H9 (cell line): ENCODE data around the gene PRDM8. TPM values are rescaled to one million over a fixed set of nuclear protein-coding genes. Genes with fewer than 3 reads are reported as not detected.

Experiments
- DNase-seq: peaks from one replicate; pipeline ENCODE4 v3.0.0-alpha.2; 2017
- H2AFZ ChIP-seq: one replicate; pipeline ENCODE4 v1.6.1; 2013; ENCODE audit warnings: mild to moderate bottlenecking, low read length, control low read depth, moderate library complexity
- H2AK5ac ChIP-seq: 2 replicates; pipeline ENCODE4 v1.6.1; 2013; ENCODE audit warnings: low read length, control low read depth, mixed read lengths; ENCODE audit not compliant: insufficient read length
- H2BK120ac ChIP-seq: one replicate; pipeline ENCODE4 v1.6.1; 2013; ENCODE audit warnings: low read depth, mild to moderate bottlenecking, low read length, control low read depth, inconsistent platforms; ENCODE audit not compliant: poor library complexity, severe bottlenecking
- H2BK12ac ChIP-seq: 2 replicates; pipeline ENCODE4 v1.6.1; 2013; ENCODE audit warnings: low read length, control low read depth, mixed read lengths, low read depth; ENCODE audit not compliant: insufficient read length
- H2BK15ac ChIP-seq: 2 replicates; pipeline ENCODE4 v1.6.1; 2013; ENCODE audit warnings: low read depth, low read length, control low read depth
- H2BK20ac ChIP-seq: one replicate; pipeline ENCODE4 v1.6.1; 2013; ENCODE audit warnings: low read depth, mild to moderate bottlenecking, low read length, control low read depth, inconsistent platforms; ENCODE audit not compliant: poor library complexity, severe bottlenecking
- H2BK5ac ChIP-seq: 2 replicates; pipeline ENCODE4 v1.6.1; 2013; ENCODE audit warnings: low read length, control low read depth, mixed read lengths; ENCODE audit not compliant: insufficient read length
- H3K14ac ChIP-seq: 2 replicates; pipeline ENCODE4 v1.6.1; 2013; ENCODE audit warnings: low read length, control low read depth; ENCODE audit not compliant: insufficient read depth
- H3K18ac ChIP-seq: 2 replicates; pipeline ENCODE4 v1.6.1; 2013; ENCODE audit warnings: low read depth, mild to moderate bottlenecking, mixed read lengths, low read length, control low read depth; ENCODE audit not compliant: insufficient read length
- H3K23ac ChIP-seq: 2 replicates; pipeline ENCODE4 v1.6.1; 2013; ENCODE audit warnings: low read length, control low read depth, mixed read lengths, low read depth; ENCODE audit not compliant: insufficient read length
- H3K23me2 ChIP-seq: 2 replicates; pipeline ENCODE4 v1.6.1; 2013; ENCODE audit warnings: low read depth, mild to moderate bottlenecking, mixed read lengths, low read length, control low read depth; ENCODE audit not compliant: insufficient read length, poor library complexity, severe bottlenecking
- H3K27ac ChIP-seq: 2 replicates; pipeline ENCODE4 v1.5.1; 2013; ENCODE audit warnings: low read length, control low read depth, mixed read lengths, low read depth; ENCODE audit not compliant: insufficient read length
- H3K27me3 ChIP-seq: 2 replicates; pipeline ENCODE4 v1.6.1; 2013; ENCODE audit warnings: low read length, control low read depth, inconsistent platforms; ENCODE audit not compliant: insufficient read depth
- H3K4ac ChIP-seq: 2 replicates; pipeline ENCODE4 v1.6.1; 2013; ENCODE audit warnings: low read depth, mild to moderate bottlenecking, control low read depth, inconsistent platforms, low read length, moderate library complexity
- H3K4me1 ChIP-seq: 2 replicates; pipeline ENCODE4 v1.6.1; 2013; ENCODE audit warnings: low read length, control low read depth, inconsistent platforms; ENCODE audit not compliant: insufficient read depth
- H3K4me2 ChIP-seq: 2 replicates; pipeline ENCODE4 v1.6.1; 2013; ENCODE audit warnings: low read length, control low read depth, mixed read lengths; ENCODE audit not compliant: insufficient read length, insufficient read depth
- H3K56ac ChIP-seq: 2 replicates; pipeline ENCODE4 v1.6.1; 2013; ENCODE audit warnings: low read depth, mild to moderate bottlenecking, mixed read lengths, low read length, control low read depth; ENCODE audit not compliant: insufficient read length
- H3K79me1 ChIP-seq: 2 replicates; pipeline ENCODE4 v1.6.1; 2013; ENCODE audit warnings: low read depth, mild to moderate bottlenecking, moderate library complexity, low read length, control low read depth, inconsistent platforms; ENCODE audit not compliant: insufficient read depth, poor library complexity, severe bottlenecking
- H3K79me2 ChIP-seq: 2 replicates; pipeline ENCODE4 v1.6.1; 2013; ENCODE audit warnings: low read length, control low read depth, inconsistent platforms; ENCODE audit not compliant: insufficient read depth
- H3K9ac ChIP-seq: 2 replicates; pipeline ENCODE4 v1.6.1; 2013; ENCODE audit warnings: low read length, control low read depth, mixed read lengths; ENCODE audit not compliant: insufficient read length; ENCODE audit errors: extremely low read depth
- H3K9me3 ChIP-seq: one replicate; pipeline ENCODE4 v1.6.1; 2013; ENCODE audit warnings: low read depth, low read length, inconsistent platforms; ENCODE audit not compliant: control insufficient read depth
- H3T11ph ChIP-seq: one replicate; pipeline ENCODE4 v1.6.1; 2013; ENCODE audit warnings: mild to moderate bottlenecking, low read length, control low read depth, inconsistent platforms
- H4K20me1 ChIP-seq: one replicate; pipeline ENCODE4 v1.6.1; 2013; ENCODE audit not compliant: control insufficient read depth, insufficient read length, insufficient read depth
- H4K5ac ChIP-seq: 2 replicates; pipeline ENCODE4 v1.6.1; 2013; ENCODE audit warnings: low read depth, mild to moderate bottlenecking, mixed read lengths, low read length, control low read depth; ENCODE audit not compliant: insufficient read length
- H4K8ac ChIP-seq: replicated peaks from 2 replicates; pipeline ENCODE4 v1.6.1; 2013; ENCODE audit warnings: low read length, control low read depth, mixed read lengths, low read depth; ENCODE audit not compliant: insufficient read length
- H4K91ac ChIP-seq: 2 replicates; pipeline ENCODE4 v1.6.1; 2013; ENCODE audit warnings: low read depth, mild to moderate bottlenecking, moderate library complexity, mixed read lengths, low read length, control low read depth; ENCODE audit not compliant: insufficient read length
- H3K27ac Mint-ChIP-seq, 3 experiments: 2 replicates in 2 of 3; 3 replicates in 1 of 3; pipeline ENCODE4 v1.8.0; 2020 to 2021; ENCODE audit warnings: mixed read lengths in 3 of 3, mild to moderate bottlenecking in 1 of 3, moderate library complexity in 1 of 3
- H3K27me3 Mint-ChIP-seq: 2 replicates; pipeline ENCODE4 v1.8.0; 2021; ENCODE audit warnings: low read depth, mild to moderate bottlenecking, moderate library complexity, mixed read lengths
- H3K36me3 Mint-ChIP-seq, 3 experiments: 2 replicates in 2 of 3; 3 replicates in 1 of 3; pipeline ENCODE4 v1.8.0; 2020 to 2021; ENCODE audit warnings: low read depth in 3 of 3, mixed read lengths in 3 of 3; ENCODE audit not compliant: insufficient read depth in 1 of 3
- H3K4me1 Mint-ChIP-seq, 2 experiments: 2 replicates each; pipeline ENCODE4 v1.8.0; 2020; ENCODE audit warnings: mixed read lengths in 2 of 2
- H3K4me3 Mint-ChIP-seq, 2 experiments: 2 replicates in 1 of 2; 3 replicates in 1 of 2; pipeline ENCODE4 v1.8.0; 2020 to 2021; ENCODE audit warnings: mild to moderate bottlenecking in 2 of 2, mixed read lengths in 2 of 2, moderate library complexity in 1 of 2
- H3K9me3 Mint-ChIP-seq, 2 experiments: 2 replicates in 1 of 2; 3 replicates in 1 of 2; pipeline ENCODE4 v1.8.0; 2020; ENCODE audit warnings: mild to moderate bottlenecking in 2 of 2, mixed read lengths in 2 of 2, moderate library complexity in 1 of 2
- CTCF ChIP-seq: fragments of 200-600 bp; sonication (generic); conservative IDR thresholded peaks from 3 replicates; pipeline ENCODE4 v1.8.0; 2021; ENCODE audit warnings: antibody characterized with exemption, mild to moderate bottlenecking
- WGBS: extraction: QIAGEN DNeasy Blood & Tissue Kit; methylation state at CpG from one replicate; pipeline ENCODE4 v1.1.7; 2013; ENCODE audit warnings: missing lambda C conversion rate, low lambda C conversion rate, mixed read lengths; ENCODE audit not compliant: insufficient read length; ENCODE audit errors: extremely low coverage; 5-methylcytosine and 5-hydroxymethylcytosine counted together
- total RNA-seq: library from RNA; stranded (reverse); gene quantifications from 2 replicates; pipeline ENCODE4 v1.2.1, GENCODE V29; 2021

The PRDM8 gene
- total RNA-seq, 1 experiment from 2014 or later = not detected

GRCh38 chr4:80235451-80235850 is 38.1 kb downstream of the PRDM8 start:
- no peaks in the 10 kb centered on the region for H3K23me2 ChIP-seq
- H3K4me2 ChIP-seq = no peak overlapping the region
- H3K27ac ChIP-seq = no peak overlapping the region
- no peak overlapping the region for H3K27ac Mint-ChIP-seq
- no peak overlapping the region for H4K8ac ChIP-seq
- no peak overlapping the region for H3K9ac ChIP-seq
- H3K9me3 ChIP-seq = no peaks in the 10 kb centered on the region
- WGBS = 100% methylated on average over 1 of the region's 1 CpG
- no peak overlapping the region for H3K14ac ChIP-seq
- no peak overlapping the region for H2BK12ac ChIP-seq
- H2AFZ ChIP-seq = no peak overlapping the region
- DNase-seq = no peak
- H4K20me1 ChIP-seq = no peaks in the 10 kb centered on the region
- H3K23ac ChIP-seq = no peak overlapping the region
- no peaks in the 10 kb centered on the region for H3K79me2 ChIP-seq
- H3K27me3 Mint-ChIP-seq = peaks cover 14% of the 10 kb centered on the region
- H3K79me1 ChIP-seq = no peaks in the 10 kb centered on the region
- no peak overlapping the region for H4K5ac ChIP-seq
- H3K4me1 ChIP-seq = no peaks in the 10 kb centered on the region
- no peak overlapping the region for H3K18ac ChIP-seq
- H3K4me1 Mint-ChIP-seq = no peaks in the 10 kb centered on the region
- no peaks in the 10 kb centered on the region for H3K36me3 Mint-ChIP-seq
- H3K56ac ChIP-seq = no peak overlapping the region
- H3K27me3 ChIP-seq = no peaks in the 10 kb centered on the region
- H2AK5ac ChIP-seq = no peak overlapping the region
- H3T11ph ChIP-seq = no peak overlapping the region
- H2BK5ac ChIP-seq = no peak overlapping the region
- H2BK120ac ChIP-seq = no peak overlapping the region
- no peak overlapping the region for H4K91ac ChIP-seq
- no peak overlapping the region for H2BK15ac ChIP-seq
- no peak overlapping the region for H3K4ac ChIP-seq
- H2BK20ac ChIP-seq = no peak overlapping the region
- no peaks in the 10 kb centered on the region for H3K9me3 Mint-ChIP-seq
- TF ChIP-seq CTCF = no peak
- H3K4me3 Mint-ChIP-seq = no peak overlapping the region
